Fibroblast of the aortic adventitia (primary cell): Measurements from ENCODE around the gene FAM200B. TPM values are rescaled to one million over a fixed set of nuclear protein-coding genes. Genes with fewer than 3 reads are reported as not detected.

Experiments used
- DNase-seq: peaks from one replicate; pipeline ENCODE4 v3.0.0-alpha.2; 2010; ENCODE audit warnings: low read depth
- H3K4me3 ChIP-seq: 2 replicates; pipeline ENCODE4 v1.5.1; 2011; ENCODE audit warnings: low read depth, mild to moderate bottlenecking, control low read depth, low read length, moderate library complexity
- total RNA-seq: library from RNA; depleted of rRNA; stranded (reverse); fragments of >200 nt; gene quantifications from 2 replicates; pipeline ENCODE4 v1.2.3, GENCODE V29; 2012; ENCODE audit warnings: low replicate concordance
- TF ChIP-seq, protein P1 (sequence below): IDR thresholded peaks from 2 replicates; pipeline ENCODE4 v1.5.1; 2011; ENCODE audit warnings: mild to moderate bottlenecking, low read length, control low read depth, inconsistent platforms; ENCODE audit not compliant: insufficient read depth

FAM200B gene
- total RNA-seq, 1 donor, result 35.3 TPM

DNA sequence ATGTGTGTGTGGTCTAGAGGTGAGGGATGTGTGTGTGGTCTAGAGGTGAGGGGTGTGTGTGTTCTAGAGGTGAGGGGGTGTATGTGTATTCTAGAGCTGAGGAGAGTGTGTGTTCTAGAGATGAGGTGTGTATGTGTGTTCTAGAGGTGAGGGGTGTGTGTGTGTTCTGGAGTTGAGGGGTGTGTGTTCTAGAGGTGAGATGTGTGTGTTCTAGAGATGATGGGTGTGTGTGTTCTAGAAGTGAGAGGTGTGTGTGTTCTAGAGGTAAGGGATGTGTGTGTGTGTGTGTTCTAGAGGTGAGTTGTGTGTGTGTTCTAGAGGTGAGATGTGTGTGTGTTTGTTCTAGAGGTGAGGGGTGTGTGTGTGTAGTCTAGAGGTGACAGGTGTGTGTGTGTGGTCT lies 22.5 kb downstream of the FAM200B start:
- TF ChIP-seq, protein P1, sequence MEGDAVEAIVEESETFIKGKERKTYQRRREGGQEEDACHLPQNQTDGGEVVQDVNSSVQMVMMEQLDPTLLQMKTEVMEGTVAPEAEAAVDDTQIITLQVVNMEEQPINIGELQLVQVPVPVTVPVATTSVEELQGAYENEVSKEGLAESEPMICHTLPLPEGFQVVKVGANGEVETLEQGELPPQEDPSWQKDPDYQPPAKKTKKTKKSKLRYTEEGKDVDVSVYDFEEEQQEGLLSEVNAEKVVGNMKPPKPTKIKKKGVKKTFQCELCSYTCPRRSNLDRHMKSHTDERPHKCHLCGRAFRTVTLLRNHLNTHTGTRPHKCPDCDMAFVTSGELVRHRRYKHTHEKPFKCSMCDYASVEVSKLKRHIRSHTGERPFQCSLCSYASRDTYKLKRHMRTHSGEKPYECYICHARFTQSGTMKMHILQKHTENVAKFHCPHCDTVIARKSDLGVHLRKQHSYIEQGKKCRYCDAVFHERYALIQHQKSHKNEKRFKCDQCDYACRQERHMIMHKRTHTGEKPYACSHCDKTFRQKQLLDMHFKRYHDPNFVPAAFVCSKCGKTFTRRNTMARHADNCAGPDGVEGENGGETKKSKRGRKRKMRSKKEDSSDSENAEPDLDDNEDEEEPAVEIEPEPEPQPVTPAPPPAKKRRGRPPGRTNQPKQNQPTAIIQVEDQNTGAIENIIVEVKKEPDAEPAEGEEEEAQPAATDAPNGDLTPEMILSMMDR, result no peak
- no peak overlapping the region for H3K4me3 ChIP-seq
- no peak for DNase-seq

DNA sequence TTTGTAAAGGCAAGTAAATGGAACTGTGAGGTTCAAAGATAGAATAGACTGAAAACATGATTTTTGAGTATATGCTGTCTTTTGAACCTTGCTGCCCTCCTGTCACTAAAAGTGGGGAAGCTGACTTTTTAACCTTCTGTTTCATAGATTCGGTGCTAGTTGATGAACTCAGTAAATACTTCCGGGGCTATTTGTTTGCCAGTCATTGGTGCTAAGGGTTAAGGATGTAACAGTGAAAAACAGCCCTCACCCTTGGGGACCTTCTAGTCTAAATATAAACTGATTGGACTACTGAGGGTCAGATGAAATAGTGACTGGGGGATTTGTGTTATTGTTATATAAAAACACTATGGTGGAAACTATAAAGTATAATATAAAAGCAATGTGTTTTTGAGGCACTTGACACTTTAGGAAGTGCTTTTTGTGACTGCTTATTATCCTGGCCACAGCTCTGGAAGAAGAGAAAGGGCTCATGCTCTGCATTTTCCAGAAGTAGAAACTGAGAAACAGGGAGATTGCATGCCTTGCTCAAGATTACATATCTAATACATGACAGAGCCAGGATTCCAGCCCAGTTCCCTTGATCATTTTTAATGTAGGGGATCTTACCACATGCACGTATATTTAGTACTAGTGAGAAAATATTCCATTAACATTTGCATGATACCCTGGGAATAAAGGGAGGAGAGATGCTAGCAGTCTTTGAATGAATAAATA lies 25.2 kb downstream of the FAM200B start:
- TF ChIP-seq, protein P1, result no peak
- DNase-seq, result peak; percentile 62

DNA sequence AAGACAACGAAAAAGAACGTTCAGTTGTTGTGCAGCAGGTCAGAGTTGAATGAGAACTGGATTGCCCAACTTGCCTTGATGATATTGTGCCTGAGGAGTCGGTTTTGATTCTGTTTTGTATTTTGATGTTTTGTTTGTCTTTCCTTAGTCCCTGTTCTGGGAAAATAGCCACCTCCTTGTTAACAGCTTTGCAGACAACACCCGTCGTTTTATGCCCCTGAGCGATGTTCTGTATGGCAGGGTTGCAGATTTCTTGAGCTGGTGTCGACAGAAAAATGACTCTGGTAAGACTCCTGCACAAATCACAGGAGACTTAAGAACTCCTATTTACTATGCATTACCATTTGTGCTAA lies 25.7 kb downstream of the FAM200B start:
- DNase-seq, result no peak
- TF ChIP-seq, protein P1, result no peak
- no peak overlapping the region for H3K4me3 ChIP-seq

More for the DNA sequence above, 25.2 kb downstream of the FAM200B start:
- H3K4me3 ChIP-seq, result no peak overlapping the region

DNA sequence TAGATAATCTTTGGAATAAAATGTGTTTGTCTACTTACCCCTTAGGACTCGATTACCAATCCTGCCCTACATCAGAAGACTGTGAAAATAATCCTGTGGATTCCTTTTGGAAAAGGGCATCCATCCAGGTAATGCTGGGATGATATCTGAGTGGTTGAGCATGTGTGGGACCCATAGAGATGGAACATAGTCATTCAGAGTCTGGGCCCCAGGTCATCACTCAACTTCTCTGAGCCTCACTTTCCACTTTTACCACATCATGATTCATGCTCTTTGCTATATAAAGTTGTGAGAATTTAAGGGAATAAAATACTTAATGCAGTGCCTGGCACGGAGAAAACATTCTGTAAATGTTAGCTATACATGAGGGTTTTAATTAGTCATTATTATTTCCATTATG lies 30.1 kb downstream of the FAM200B start:
- no peak overlapping the region for H3K4me3 ChIP-seq
- TF ChIP-seq, protein P1, result no peak
- DNase-seq, result no peak

DNA sequence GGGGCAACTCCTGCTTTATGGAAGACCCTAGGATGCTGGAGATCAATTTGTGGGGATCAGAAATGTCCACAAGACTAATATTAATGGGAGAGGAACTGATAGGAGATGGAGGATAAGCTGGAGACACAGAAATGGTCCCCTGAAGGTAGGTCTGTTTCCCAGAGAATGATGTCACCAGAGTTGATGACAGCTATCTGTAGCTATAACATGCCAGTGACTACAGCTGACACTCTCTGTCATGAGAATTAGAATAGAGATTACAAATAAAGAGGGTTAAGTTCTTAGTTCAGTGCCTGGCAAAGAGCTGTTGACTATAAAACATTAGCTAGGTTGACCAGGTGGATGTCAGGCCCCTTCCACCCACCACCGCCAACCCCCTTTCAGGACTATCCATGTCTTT lies 30.6 kb downstream of the FAM200B start:
- no peak for DNase-seq
- TF ChIP-seq, protein P1, result no peak

DNA sequence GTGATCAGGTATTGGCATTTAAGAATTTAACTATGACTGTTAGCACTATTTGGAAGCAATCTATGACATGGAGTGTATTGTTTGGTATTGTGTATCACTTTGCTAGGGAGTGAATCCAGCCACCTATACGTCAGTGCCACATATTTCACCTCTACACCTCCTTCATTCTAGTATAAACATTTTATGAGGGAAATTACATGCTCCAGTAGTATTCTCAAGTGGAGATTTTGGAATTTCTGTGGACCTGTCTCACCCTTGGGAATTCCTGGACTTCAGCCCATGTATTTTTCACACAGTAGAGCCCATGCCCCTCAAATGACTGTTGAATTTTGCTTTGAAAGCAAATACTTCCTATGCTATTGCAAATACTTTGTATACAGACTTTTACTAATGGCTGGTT lies 32.5 kb downstream of the FAM200B start:
- no peak overlapping the region for H3K4me3 ChIP-seq
- DNase-seq, result no peak
- TF ChIP-seq, protein P1, result no peak

More for the DNA sequence above, 30.6 kb downstream of the FAM200B start:
- H3K4me3 ChIP-seq, result no peak overlapping the region
